GM18517 (cell line): ENCODE measurements around the gene GAMT.

Experiments used
- ATAC-seq: cut with Tn5 transposase; IDR thresholded peaks from one replicate; pipeline ENCODE4 v1.9.1; 2021; ENCODE audit warnings: mild to moderate bottlenecking, moderate library complexity; ENCODE audit not compliant: unreplicated experiment

Gene GAMT

DNA sequence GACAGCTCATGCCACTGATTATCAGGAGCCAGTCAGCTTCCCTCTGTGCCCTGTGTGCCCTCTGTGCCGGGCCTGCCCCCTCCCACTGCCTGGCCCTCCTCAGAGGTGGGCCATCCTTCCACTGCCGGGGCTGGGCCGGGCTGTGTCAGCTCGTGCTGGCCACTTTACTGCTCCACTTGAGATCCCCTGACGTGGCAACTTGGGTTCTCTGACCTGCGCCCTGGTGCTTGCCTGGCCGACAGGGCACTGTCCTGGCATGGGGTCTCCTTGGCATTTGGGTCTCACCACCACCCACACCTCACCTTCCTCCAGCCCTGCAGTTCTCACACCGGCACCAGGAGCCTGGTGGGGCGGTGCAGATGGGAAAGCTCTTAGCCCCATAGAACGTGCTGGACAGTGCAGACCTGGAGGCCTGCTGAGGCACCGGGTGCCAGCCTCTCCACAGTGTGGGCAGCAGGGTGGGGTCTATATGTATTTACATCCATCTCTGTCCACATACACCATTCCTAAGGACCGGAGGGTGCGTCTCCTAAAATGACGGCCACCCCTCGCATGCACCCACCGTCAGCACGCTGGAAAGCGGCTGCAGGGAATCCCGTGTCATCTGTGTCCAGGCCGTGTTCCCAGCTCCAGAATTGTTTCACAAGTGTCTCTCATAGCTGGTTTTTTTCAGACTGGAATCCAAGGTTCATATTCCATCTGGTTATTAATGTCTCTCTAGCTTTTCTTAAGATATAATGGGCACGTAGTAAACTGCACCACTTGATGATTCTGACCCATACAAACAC is 17.8 kb upstream of the GAMT start:
- no peak for ATAC-seq

DNA sequence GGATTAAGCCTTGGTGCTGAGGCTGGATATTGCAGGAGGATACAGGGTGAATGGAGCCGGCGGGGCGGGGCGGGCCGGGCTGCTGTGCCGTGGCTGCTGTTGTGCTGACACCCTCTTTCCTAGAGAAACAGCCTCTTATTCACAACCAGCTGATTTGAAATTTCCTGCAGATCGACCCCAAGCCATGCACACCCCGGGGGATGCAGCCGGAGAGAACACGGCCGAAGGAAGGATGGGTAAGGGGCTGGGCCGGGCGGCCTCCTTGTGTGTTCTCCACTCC is 17.1 kb upstream of the GAMT start:
- ATAC-seq, result no peak

DNA sequence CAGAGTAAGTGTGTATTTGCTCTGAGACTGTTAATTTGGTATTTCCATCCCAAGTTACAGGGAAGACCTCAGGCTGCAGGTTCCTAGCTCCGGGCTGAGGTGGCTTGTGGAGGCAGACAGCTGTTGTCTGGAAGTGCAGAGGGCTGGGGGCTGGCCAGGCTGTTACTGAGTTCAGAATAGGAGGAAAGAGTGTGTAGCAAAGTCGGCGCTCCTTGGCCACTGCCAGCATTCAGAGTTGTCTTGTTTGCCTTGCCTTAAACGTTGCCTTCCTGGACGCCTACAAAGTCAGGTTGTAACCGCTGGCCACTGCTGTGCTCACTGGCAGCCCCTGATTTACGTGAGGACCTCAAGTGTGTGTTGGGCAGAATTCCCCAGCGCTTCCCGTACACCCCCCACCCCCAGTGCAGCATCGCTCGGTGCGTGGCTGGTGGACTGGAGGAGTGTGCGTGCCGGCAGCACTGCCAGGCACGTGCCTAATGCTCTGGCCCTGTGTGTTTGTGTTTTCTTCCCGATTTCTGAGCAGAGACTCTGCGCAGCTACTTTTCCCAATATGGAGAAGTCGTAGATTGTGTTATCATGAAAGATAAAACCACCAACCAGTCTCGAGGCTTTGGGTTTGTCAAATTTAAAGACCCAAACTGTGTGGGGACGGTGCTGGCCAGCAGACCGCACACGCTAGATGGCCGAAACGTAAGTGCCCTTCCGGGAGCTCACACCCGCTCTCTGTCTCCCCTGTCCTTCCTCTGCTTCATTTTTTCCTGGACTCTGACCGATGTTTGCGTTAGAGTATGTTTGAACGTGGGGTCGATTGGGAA is 16.5 kb upstream of the GAMT start:
- no peak for ATAC-seq

DNA sequence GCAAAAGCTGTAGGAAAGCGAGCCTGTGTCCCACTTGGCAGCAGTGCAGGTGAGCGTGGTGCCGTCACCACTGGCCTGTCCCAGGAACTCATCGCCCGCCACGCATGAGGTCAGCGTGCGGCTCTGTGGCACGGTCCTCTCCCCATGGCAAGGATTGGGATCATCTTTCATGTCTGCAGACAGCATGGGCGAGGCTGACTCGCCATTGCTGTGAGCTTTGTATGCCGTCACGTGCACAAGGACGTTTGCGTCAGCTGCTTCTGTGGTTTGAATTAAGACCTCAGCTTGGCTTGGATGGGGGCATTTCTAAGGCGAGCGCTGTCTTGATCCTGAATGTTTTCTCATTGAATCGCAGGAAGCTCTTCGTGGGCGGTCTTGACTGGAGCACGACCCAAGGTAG is 15.8 kb upstream of the GAMT start:
- ATAC-seq, result no peak

DNA sequence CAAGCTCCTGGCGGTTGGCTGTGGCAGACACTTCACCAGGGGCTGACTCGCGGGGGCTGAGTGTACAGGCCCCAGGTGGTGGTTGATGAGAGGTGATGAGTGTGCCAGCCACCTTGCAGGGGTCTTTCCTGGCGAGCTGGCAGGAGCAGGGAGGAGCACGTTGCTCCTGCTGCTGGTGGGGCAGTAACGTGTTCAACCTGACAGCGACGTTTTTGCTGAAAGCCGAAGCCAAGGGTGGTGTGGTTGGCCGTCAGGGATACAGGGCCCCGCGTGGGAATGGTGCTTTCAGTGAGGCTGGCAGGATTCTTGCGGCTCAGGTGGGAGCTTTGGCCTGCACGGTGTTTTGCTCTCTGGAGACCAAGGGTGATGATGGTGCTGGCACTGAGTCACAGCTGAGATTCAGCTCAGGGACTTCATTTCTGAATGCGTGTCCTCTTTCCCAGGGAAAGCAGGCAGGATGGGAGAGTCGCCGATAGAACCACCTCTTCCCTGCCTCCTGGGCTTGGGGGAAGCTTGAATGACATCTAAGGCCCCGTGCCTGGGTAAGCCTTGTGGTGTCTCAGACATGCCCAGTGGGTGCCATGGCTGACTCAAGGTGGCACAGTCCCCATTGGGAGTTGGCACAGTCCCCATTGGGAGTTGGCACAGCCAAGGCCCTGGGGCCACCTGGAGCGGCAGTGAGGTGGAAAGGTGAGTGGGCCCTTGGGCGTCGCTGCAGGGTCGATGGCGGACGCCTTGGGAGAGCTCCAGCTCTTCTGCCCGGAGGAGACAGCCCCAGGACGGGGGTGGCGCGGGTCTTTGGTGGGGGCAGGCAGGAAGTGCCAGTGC is 14.9 kb upstream of the GAMT start:
- ATAC-seq, result no peak

DNA sequence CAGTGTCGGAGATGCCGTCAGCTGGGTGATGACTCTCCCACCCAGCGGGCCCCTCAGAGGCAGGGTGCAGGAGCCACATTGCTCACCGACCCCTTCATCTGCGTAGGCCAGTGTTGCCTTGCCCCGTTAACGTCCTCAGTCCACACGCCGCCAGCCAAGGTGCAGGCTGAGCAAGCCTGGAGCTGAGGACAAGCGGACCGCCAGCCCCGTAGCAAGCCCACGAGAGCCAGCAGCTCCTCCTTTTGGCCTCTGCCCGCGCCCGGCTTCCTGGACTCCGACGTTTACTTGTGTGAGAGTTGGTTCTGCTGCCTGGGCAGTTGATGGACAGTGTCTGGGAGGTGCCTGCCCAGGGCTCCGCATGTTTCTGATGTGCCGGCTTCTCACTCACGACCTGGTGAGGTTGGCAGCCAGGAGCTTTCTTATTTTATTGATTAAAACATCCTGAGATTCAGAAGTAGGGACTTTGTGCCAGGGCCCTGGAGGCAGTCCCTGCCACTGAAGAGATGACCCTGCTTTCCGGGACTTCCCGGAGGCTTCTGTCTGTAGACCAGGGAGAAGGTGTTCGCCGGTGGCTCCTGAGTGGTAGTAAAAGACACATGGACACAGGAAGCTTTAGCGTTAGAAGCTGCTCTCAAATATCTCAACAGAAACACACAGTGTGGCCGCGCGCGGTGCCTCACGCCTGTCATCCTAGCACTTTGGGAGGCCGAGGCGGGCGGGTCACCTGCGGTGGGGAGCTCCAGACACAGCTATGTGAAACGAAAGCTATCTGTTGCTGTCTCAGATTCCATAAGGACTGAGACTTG is 11.9 kb upstream of the GAMT start:
- no peak for ATAC-seq

DNA sequence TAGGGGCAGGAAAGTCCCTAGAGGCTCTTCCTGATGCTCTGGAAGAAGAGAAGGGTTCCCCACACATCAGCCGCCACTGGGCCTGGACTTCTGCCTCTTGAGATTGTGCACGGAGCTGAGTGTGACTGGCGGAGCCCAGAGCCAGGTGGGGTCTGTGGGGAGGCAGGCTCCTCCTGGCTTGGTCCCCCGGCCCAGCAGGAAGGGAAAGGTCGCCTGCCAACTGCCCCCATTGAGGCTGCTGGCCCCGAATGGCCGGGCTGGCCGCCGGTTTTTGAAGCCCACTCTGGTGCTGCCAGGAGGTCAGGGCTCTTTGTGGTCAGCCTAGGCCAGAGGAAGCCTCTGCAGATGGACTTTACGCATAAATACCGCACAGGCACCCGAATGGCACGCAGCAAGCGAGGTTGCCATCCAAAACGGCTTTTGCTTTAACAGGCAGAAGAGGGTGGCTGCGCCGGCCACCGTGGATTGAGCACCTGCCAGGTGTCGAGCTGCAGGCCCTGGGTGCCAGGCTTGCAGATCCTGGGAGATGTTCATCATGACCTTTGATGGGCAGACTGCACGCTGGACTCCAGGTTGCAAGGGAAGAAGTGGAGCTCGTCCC is 11.1 kb upstream of the GAMT start:
- ATAC-seq, result no peak

DNA sequence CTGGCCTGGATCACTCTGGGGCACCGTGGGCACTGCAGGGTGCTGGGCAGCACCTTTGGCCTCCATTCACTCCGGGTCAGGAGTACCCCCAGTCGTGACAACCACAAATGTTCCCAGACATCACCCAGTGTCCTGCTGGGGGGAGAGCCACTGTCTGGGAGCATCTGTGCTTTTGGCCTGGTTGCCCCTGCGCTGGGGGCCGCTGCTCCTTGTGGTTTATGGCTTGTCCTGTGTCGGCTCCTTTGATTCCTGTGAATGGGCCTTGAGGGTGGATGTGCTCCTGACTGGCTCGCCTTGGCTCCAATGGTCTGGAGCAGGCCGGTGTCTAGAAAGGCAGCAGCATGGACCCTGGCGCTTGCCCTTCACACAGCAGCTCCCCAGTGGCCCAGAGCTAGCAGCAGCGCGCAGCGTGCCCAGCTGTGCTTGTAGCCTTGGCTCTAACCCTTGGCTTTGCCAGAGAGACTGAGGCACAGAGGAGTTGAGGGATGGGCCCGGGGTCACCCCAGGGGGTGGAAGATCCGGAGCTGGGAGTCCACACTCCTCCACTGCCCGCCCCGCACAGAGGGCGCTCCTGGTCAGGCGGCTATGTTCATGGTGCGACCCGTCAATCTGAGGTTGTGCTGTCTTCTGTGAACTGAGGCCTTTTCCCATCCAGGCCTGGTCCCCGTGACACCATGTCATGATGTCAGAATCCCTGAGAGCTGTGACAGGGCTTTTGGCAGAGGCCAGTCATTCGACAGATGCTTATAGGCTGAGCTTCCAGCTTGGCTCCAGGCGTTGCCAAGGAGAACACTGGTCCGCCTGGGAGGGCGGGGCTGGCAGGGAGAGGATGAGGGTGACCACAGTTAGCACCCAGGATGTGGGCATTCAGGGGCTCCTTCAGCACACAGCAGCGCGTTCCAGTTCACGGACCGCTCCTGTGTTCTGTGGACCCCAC is 10.2 kb upstream of the GAMT start:
- no peak for ATAC-seq

DNA sequence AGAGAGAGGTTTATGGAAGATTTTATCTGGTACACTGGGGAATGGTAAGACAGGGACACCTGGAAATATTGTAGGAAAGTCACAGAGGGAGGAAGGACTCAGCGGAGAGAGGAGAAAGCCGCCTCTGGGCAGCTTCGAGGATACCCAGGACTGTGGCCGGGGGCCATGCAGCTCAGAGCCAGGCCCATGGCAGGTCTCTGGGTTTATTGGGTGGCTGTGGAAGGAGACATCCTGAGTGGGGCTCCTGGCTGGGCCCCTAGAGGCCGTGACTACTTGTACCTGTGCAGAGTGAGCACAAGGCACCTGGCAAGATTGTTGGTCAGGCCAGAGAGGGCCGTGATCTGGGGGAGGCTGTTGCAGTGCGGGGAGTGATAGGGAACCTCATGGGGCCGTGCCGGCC is 9.4 kb upstream of the GAMT start:
- no peak for ATAC-seq

DNA sequence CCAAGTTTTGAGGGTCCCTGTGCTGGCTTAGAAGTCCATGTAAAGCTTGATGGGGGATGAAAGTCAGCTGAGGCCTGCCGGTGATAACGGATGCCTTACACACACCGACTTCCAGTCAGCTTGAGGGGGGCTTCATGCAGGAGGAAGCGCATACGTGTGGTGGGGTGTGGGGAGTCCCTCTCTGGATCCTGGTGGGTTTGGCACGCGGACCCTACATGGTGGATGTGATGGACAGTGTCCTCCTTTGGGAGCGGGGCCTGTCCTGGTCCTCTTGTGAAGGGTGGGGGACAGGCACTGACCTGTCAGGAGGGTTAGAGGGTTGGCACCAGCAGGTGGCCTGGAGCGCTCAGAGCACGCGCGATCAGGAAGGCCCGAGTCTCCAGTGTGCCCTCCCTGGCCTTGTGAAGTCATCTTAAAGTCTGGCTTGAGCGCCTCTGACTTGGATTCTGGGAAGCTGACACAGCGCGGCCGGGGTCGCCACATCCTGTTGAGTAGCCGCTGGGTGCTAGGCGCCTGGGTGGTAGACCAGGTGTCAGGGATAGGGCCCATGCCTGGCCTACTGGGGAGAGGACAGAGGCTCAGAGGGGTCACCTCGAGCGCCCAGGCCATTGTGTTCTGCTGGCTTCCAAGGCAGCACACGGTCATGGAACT is 8.9 kb upstream of the GAMT start:
- no peak for ATAC-seq

DNA sequence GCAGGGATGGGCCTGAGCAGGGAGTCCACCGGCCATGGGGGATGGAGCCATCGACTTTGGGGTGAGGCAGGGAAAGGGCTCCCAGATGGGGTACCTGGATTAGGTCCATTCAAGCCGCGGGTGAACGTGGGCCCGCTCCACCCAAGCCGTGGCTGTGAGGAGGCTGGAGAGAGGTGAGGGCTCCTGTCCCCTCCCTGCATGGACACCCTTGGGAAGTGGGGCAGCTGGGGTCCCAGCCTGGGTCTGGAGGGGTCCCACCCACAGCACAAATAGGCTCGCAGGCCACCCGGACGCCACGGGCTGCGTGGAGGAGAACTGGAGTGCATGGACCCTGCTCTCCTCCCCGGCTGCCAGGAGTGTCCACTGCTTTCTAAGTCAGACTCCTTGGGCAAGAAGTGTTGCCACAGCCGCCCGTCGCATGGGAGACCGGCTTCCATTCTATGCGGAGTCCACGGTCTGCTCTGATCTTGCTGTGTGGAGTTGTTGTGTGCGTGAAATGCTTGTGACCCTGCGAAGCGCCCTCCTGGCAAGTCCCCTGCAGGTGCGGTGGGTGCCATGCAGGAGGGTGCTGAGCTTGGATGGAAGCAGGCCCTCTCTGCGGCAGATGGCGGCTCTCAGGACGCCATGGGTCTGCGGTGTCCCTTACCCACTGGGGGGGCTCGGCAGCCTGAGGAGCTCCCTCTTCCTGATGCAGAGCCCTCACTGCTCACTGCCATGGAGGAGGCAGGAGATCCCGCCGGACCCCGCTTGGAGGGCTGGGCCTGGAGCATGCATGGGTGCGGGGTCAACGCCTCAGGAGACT is 8.1 kb upstream of the GAMT start:
- no peak for ATAC-seq

DNA sequence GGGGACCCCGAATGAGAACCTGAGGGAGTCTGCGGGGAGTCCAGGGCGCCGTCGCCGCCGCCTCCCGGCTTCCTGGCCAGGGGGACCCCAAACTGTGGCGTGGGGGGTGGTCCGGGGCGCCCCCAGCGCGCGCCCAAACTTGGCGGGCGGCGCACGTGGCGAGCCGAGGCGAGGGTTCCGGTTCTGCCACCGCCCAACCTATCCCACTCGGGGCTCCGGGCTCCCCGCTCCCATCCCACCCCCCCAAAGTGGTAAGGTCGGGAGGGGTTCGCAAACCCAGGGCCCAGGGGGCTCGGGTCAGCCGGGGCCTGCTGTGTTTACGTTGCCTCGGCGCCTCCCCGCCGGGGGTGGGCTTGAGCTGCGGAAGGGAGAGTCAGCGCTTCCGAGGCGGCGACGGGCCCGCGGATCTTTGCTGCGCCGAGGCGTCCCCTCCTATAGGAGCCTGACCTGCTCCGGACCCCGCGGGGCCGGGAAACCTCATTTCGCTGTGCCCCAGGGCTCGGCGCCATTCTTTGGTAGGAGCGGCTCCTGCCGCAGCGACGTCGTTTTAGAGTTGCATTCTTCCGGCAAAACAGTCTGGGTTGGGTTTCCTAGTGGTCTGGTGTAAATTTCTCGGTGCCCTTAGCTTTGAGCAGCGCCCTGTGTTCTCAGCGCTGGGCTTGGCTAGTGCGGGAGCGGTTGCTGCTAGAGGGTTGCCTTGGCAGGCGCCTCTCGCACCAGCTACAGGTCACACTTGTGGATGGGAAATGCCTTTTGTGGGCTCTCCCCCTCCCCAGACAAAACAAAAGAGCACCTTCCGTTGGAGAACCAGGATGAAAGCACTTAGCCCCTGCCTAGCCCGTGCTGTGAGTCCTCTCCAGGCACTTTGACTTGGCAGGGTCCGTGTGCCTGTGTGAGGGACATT is 7.2 kb upstream of the GAMT start:
- no peak for ATAC-seq

DNA sequence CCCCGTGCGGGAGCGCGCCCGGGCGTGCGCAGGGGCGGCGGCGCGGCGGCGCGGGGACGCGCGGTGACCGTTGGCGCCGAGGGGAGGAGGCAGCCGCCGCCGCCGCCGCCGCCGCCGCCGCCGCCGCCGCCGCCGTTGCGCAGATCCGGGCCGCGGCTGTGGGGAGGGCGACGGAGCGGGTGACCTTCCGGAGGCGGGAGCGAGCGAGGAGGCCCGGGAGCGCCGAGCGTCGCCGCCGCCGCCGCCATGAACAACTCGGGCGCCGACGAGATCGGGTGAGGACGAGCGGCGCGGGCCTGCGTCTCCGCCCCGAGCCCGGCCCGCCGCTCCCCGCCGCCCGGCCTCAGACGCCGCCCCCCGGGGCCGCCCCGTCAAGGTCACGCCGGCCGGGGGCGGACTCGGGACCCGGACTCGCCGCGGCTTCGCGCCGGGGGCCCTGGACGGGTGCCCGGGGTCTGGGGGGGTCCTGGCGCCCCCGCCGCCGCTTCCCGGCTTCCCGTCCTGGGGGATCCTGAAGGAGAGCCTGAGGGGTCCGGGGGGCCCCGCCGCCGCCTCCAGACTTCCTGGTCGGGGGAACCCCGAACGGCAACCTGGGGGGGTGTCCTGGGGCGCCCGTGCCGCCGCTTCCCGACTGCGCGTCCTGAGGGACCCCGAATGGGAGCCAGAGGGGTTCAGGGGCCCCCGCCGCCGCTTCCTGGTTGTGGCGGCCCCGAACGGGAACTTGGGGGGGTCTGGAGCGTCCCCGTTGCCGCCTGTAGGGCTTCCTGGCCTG is 6.4 kb upstream of the GAMT start, which contains the start of gene DAZAP1:
Gene DAZAP1, plus strand, starts transcription at position 59 of the 772 bp plus-strand sequence. Its CDS starts 188 bp downstream, at position 247.
- ATAC-seq, result peak; percentile 15

DNA sequence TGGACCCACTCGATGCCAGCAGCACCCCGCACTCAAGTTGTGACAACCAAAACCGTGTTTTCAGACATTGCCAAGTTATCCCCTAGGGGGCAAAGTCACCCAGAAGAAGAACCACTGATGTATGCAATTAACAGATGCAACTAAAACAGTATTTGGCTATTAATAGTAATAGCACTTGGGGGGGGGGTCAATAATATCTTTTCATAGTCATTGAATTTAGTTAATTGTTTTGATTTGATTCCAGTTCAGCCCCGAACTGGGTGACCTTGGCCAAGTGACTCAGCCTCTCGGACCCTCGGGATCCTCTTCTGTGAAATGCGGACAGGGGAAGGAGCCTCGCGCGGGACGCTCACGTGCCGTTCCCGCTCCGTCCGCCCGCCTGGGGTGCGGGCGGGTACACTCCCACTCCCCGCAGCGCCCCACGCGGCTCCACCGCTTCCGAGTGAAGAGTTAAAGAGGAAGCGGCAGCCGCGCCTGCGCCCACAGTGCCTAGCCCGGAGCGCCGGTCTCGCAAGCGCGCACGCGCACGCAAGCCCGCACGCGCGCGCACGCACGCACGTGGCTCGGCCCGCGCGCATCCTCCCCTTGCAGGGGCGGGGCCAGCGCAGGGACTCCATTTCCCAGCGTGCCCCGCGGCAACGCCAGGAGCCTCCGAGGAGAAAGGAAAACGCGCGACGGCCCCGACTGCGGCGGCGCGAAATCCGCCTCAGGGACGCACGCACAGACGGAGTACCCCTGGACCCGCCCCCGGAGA is 5.6 kb upstream of the GAMT start:
- ATAC-seq, result peak; percentile 66

DNA sequence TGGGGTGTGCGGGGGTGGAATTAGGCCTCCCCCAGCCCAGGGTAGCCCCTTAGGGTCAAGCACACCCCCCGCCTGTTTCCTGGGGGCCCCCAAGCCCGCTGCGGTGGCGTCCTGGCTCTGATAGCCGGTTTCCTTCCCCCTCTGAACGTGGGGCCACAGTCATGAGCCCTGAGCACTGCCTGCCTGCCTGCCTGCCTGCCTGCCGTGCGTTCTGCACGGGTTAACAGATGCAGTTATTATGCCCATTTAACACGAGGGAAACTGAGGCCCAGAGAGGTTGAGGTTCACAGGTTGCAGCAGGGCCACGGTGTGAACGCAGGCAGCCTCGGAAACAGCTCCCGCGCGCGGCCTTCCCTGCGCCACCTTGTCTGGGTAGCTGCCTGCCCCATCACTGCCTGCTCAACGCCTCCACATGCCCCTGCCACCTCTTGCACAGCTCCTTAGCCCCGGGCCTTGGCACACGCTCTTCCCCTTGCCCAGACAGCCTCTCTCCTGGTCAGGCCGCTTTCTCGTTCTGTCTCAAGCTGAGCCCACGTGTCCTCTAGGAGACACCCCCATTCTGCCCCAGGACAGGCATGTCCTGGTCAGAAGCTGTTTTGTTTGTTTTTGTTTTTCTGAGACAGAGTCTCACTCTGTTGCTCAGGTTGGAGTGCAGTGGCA is 1.2 kb upstream of the GAMT start:
- ATAC-seq, result no peak
